Transverse colon (tissue), 4 donors: Measurements from ENCODE around the gene RAX2. TPM values are rescaled to one million over a fixed set of nuclear protein-coding genes. Genes with fewer than 3 reads are reported as not detected.

Source experiments
- DNase-seq: peaks from one replicate; pipeline ENCODE4 v3.0.0-alpha.2; 2019
- H3K27ac ChIP-seq, 4 donors: fragments of 200-600 bp; sonication (generic); 2 replicates each; pipeline ENCODE4 v1.5.1; 2016 to 2018; ENCODE audit warnings: inconsistent platforms in 4 of 4
- H3K27me3 ChIP-seq: fragments of 200-600 bp; sonication (generic); 2 replicates; pipeline ENCODE4 v1.5.1; 2017; ENCODE audit warnings: inconsistent platforms
- H3K36me3 ChIP-seq, 4 donors: fragments of 200-600 bp; sonication (generic); 2 replicates each; pipeline ENCODE4 v1.5.1; 2017 to 2019; ENCODE audit warnings: inconsistent platforms in 4 of 4
- H3K4me1 ChIP-seq, 4 donors: fragments of 200-600 bp; sonication (generic); 2 replicates each; pipeline ENCODE4 v1.5.1; 2017 to 2020; ENCODE audit warnings: inconsistent platforms in 4 of 4
- H3K4me3 ChIP-seq, 4 donors: fragments of 200-600 bp; sonication (generic); 1 replicate in 1 of 4; 2 replicates in 3 of 4; pipeline versions ENCODE4 v1.5.1 to v1.6.1; 2017 to 2019; ENCODE audit warnings: inconsistent platforms in 4 of 4
- H3K9me3 ChIP-seq, 2 donors: fragments of 200-600 bp; sonication (generic); 2 replicates each; pipeline ENCODE4 v1.5.1; 2017 to 2019; ENCODE audit warnings: inconsistent platforms in 2 of 2
- CTCF ChIP-seq, 5 experiments: fragments of 200-600 bp in 3 of 5; fragments of 450-650 bp in 2 of 5; sonication (generic) in 3 of 5; IDR thresholded peaks; 1 replicate in 2 of 5; 2 replicates in 3 of 5; pipeline ENCODE4 v1.5.1; 2016 to 2017; ENCODE audit warnings: antibody characterized with exemption in 5 of 5, inconsistent platforms in 3 of 5, mild to moderate bottlenecking in 2 of 5, moderate library complexity in 1 of 5
- EP300 ChIP-seq: sonication (generic); formaldehyde crosslinking; IDR thresholded peaks from one replicate; pipeline ENCODE4 v1.6.1; 2017; ENCODE audit warnings: antibody characterized with exemption, low read depth
- POLR2A ChIP-seq: fragments of 450-650 bp; IDR thresholded peaks from one replicate; pipeline ENCODE4 v1.6.1; 2016; ENCODE audit warnings: antibody characterized with exemption, mild to moderate bottlenecking, moderate library complexity
- POLR2AphosphoS5 ChIP-seq, 3 donors: sonication (generic); formaldehyde crosslinking; IDR thresholded peaks; one replicate each; pipeline ENCODE4 v1.6.1; 2016; ENCODE audit warnings: antibody characterized with exemption in 3 of 3
- WGBS, 2 donors: methylation state at CpG; one replicate each; pipeline ENCODE4 v1.1.5; 2018; ENCODE audit warnings: low coverage in 1 of 2; 5-methylcytosine and 5-hydroxymethylcytosine counted together
- in situ Hi-C, 4 donors: fragments of 200-750 bp; cut with MboI; loops; one replicate each; pipeline versions ENCODE4 v1.15.0 to v1.15.1; 2017; ENCODE audit warnings: low sequenced_read_pairs in 3 of 4, low pct_ligation_motif_present in 1 of 4, low pct_unique_long_range_greater_than_20kb in 1 of 4
- intact Hi-C: fragments of 100-400 bp; cut with DNase I; formaldehyde crosslinking; loops from one replicate; pipeline ENCODE4 v1.15.1; 2023; ENCODE audit warnings: low total_unique reads
- total RNA-seq, 4 donors: library from RNA; depleted of rRNA; stranded (reverse); fragments of >200 nt; gene quantifications; one replicate each; pipeline ENCODE4 v1.1.0, GENCODE V29; 2016

The RAX2 gene
- total RNA-seq, 4 donors from 2014 or later: not detected

- intact Hi-C loops (no loop called here), in situ Hi-C loops (no loop called here)
- H3K27ac ChIP-seq: peak overlapping the region in 1 of 4 donors; percentile 56
- DNase-seq: no peak
- 82% methylated on average over 22 of the region's 22 CpGs; no CpG with 5 or more reads in 1 of the 2 donors for WGBS, 2 donors
- TF ChIP-seq CTCF (IDR thresholded peaks at IDR 0.05) (no peak), POLR2A (no peak), EP300 (no peak), POLR2AphosphoS5 (IDR thresholded peaks at IDR 0.05) (no peak)
- H3K4me3 ChIP-seq: no peak overlapping the region
- H3K4me1 ChIP-seq: peaks cover 0 to 10% (median 0%) of the 10 kb centered on the region in 4 donors
- no peaks in the 10 kb centered on the region for H3K27me3 ChIP-seq
- no peaks in the 10 kb centered on the region for H3K36me3 ChIP-seq
- no peaks in the 10 kb centered on the region for H3K9me3 ChIP-seq
Observed at GRCh38 chr19:3813473-3814392, 41.7 kb upstream of the RAX2 start.

GRCh38 chr19:3810708-3811355 lies 38.8 kb upstream of the RAX2 start:
- Histone ChIP-seq H3K27ac (no peak overlapping the region), H3K4me3 (no peak overlapping the region)
- intact Hi-C loops: no loop called here

DNA sequence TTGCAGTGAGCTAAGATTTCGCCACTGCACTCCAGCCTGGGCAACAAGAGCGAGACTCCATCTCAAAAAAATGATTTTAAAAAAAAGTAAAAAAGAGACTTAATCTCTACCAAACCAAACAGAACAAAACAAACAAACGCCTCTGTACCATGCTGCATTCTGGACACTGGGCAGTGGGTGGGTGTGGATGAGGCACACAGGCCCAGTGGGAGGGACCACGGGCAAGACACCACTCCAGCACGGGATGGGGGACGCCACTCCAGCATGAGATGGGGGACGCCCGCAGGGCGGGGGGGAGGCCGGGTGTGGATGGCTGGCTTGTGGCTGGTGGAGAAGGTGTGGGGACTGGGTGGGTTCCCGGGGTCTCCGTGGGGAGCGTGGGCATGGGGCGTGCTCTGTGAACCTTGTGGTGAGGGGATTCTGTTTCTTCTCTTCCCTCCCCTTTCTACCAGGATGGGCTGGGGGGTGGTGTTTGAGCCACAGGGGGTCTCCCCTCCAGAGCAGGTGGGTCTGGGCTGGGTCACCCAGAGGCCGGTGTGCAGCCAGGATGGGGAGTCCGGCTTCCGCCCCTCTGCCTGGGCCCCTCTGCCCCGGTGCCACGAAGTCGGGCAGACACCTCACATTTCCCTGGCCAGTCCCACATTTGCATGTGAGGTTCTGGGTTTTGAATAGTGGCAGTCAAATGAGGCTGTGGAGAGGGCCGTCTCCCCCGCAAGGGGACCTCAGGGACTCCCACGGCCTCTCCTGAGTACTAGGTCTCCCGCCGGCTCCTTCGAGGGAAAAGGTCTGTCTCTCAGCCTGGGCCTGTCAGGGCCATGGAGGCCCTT lies 38.1 kb upstream of the RAX2 start:
- intact Hi-C loops: no loop called here
- TF ChIP-seq EP300 (no peak), POLR2A (no peak), POLR2AphosphoS5 (IDR thresholded peaks at IDR 0.05) (no peak), CTCF (IDR thresholded peaks at IDR 0.05) (no peak)
- Histone ChIP-seq H3K4me1 (peaks cover 0 to 10% (median 0%) of the 10 kb centered on the region in 4 donors), H3K4me3 (no peak overlapping the region), H3K27me3 (no peaks in the 10 kb centered on the region), H3K36me3 (no peaks in the 10 kb centered on the region), H3K9me3 (no peaks in the 10 kb centered on the region), H3K27ac (no peak overlapping the region)
- 65 to 77% methylated on average over 6 to 25 of the region's 26 CpGs for WGBS, 2 donors
- DNase-seq: no peak
- in situ Hi-C loops: no loop called here

More at GRCh38 chr19:3810708-3811355, 38.8 kb upstream of the RAX2 start:
- Histone ChIP-seq H3K9me3 (no peaks in the 10 kb centered on the region), H3K36me3 (no peaks in the 10 kb centered on the region), H3K27me3 (no peaks in the 10 kb centered on the region), H3K4me1 (peaks cover 0 to 10% (median 0%) of the 10 kb centered on the region in 4 donors)
- in situ Hi-C loops: no loop called here
- no peak for TF ChIP-seq POLR2AphosphoS5 (IDR thresholded peaks at IDR 0.05)
- TF ChIP-seq CTCF (IDR thresholded peaks at IDR 0.05): no peak
- TF ChIP-seq POLR2A: no peak
- TF ChIP-seq EP300: no peak
- 72% methylated on average over 36 of the region's 38 CpGs; no CpG with 5 or more reads in 1 of the 2 donors for WGBS, 2 donors
- DNase-seq: no peak
